ENCODE results near the gene COL6A1. TPM values are rescaled to one million over a fixed set of nuclear protein-coding genes. Genes with fewer than 3 reads are reported as not detected.
A peak's percentile ranks its signal among the peaks of the same experiment; 100 is the strongest.

COL6A1 gene
- total RNA-seq, 1 donor from 2014 or later: 65.5 TPM

DNA sequence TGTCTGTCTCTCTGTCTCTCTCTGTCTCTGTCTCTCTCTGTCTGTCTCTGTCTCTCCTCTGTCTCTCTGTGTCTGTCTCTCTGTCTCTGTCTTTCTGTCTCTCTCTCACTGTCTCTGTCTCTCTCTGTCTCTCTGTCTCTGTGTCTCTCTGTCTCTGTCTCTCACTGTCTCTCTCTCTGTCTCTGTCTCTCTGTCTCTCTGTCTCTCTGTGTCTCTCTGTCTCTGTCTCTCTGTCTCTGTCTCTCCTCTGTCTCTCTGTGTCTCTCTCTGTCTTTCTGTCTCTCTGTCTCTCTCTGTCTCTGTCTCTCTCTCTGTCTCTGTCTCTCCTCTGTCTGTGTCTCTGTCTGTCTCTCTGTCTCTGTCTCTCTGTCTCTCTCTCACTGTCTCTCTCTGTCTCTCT is 873 bp upstream of the COL6A1 start:
- H3K36me3 Mint-ChIP-seq (ENCODE audit: low read depth, unreplicated experiment): peaks cover 11% of the 10 kb centered on the region
- no peaks in the 10 kb centered on the region for H3K9me3 Mint-ChIP-seq (ENCODE audit: unreplicated experiment)
- peaks cover 10% of the 10 kb centered on the region for H3K27me3 Mint-ChIP-seq (ENCODE audit: unreplicated experiment)
- TF ChIP-seq, protein P1, sequence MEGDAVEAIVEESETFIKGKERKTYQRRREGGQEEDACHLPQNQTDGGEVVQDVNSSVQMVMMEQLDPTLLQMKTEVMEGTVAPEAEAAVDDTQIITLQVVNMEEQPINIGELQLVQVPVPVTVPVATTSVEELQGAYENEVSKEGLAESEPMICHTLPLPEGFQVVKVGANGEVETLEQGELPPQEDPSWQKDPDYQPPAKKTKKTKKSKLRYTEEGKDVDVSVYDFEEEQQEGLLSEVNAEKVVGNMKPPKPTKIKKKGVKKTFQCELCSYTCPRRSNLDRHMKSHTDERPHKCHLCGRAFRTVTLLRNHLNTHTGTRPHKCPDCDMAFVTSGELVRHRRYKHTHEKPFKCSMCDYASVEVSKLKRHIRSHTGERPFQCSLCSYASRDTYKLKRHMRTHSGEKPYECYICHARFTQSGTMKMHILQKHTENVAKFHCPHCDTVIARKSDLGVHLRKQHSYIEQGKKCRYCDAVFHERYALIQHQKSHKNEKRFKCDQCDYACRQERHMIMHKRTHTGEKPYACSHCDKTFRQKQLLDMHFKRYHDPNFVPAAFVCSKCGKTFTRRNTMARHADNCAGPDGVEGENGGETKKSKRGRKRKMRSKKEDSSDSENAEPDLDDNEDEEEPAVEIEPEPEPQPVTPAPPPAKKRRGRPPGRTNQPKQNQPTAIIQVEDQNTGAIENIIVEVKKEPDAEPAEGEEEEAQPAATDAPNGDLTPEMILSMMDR (IDR thresholded peaks at IDR 0.05; ENCODE audit: unreplicated experiment): no peak
- H3K4me1 Mint-ChIP-seq (ENCODE audit: unreplicated experiment): peaks cover 9% of the 10 kb centered on the region
- no peak overlapping the region for H3K27ac Mint-ChIP-seq (ENCODE audit: unreplicated experiment)
- DNase-seq (ENCODE audit: low spot score): no peak
- H3K4me3 Mint-ChIP-seq (ENCODE audit: unreplicated experiment): no peak overlapping the region

DNA sequence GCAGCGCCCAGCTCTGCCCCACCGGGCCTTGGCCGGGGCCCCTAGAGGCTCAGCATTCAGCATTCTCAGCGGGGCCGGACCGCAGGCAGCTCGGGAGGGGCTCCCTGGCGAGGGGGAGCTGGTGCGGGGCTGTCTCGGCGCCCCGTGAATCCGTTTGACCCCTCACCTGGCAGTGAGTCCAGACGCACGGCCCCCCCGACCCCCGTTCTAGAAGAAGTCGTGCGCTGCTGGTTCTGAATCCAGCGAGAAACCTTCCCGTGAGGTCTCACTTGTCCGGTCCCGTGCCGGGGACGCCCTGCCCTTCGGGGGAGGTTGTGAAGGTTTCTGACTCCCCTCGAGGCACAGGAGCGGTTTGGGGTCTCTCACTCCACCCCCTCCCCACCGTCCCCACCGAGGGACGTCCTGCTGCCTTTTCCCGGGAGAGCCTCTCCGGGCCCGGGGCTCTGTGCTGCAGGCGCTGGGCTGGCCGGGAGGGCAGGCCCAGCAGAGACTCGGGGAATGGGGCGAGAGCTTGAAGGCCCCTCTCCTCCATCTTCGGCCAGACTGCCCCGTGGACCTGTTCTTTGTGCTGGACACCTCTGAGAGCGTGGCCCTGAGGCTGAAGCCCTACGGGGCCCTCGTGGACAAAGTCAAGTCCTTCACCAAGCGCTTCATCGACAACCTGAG is 655 bp downstream of the COL6A1 start:
- Mint-ChIP-seq H3K36me3 (ENCODE audit: low read depth, unreplicated experiment) (peaks cover 11% of the 10 kb centered on the region), H3K4me3 (ENCODE audit: unreplicated experiment) (peak overlapping the region; percentile 51), H3K9me3 (ENCODE audit: unreplicated experiment) (no peaks in the 10 kb centered on the region), H3K4me1 (ENCODE audit: unreplicated experiment) (peaks cover 4% of the 10 kb centered on the region), H3K27me3 (ENCODE audit: unreplicated experiment) (peaks cover 11% of the 10 kb centered on the region), H3K27ac (ENCODE audit: unreplicated experiment) (no peak overlapping the region)
- DNase-seq (ENCODE audit: low spot score): peak; percentile 34
- TF ChIP-seq, protein P1 (IDR thresholded peaks at IDR 0.05; ENCODE audit: unreplicated experiment): no peak

DNA sequence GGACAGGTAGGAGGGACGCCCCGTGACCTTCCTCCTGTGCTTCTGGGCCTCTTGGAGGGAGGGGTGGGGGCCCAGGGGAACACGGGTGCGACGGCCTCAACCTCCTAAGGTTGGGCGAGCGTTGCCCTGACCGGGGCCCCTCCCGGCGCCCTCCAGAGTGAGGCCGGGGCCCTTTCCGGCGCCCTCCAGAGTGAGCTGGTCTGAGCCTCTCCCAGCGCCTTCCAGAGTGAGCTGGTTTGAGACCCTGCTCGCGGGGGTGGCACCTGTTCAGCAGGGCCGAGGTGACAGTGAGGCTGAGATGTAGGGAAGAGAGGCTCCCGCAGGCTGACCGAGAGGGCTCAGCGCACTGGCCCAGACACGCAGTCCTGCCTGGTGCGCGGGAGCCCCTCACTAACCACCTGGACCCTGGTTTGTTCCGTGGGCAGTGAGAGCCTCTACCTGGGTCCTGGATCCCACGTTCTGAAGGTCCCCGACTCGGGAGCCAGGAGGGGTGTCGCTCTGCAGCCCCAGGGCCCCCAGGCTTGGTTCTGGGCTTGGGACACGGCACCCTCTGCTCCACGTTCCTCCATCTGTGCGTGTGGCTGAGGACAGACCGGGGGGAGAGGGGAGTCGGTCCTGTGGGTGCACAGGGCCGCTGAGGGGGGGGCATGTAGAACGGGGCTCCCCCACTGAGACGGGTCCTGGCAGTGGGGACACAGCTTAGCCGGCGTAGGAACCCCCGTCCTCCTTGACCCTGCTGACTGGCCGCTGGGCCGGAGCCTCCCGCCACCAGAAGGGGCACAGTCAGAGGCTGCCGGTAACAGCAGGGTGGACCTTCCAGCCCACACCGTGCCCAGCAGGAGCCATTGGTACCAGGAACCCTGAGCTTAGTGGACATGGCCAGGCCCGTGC is 1.4 kb downstream of the COL6A1 start:
- no peak overlapping the region for H3K4me3 Mint-ChIP-seq (ENCODE audit: unreplicated experiment)
- no peaks in the 10 kb centered on the region for H3K9me3 Mint-ChIP-seq (ENCODE audit: unreplicated experiment)
- H3K27ac Mint-ChIP-seq (ENCODE audit: unreplicated experiment): no peak overlapping the region
- H3K36me3 Mint-ChIP-seq (ENCODE audit: low read depth, unreplicated experiment): peaks cover 11% of the 10 kb centered on the region
- peaks cover 4% of the 10 kb centered on the region for H3K4me1 Mint-ChIP-seq (ENCODE audit: unreplicated experiment)
- peak; percentile 15 for DNase-seq (ENCODE audit: low spot score)
- TF ChIP-seq, protein P1 (IDR thresholded peaks at IDR 0.05; ENCODE audit: unreplicated experiment): no peak
- H3K27me3 Mint-ChIP-seq (ENCODE audit: unreplicated experiment): peaks cover 12% of the 10 kb centered on the region

DNA sequence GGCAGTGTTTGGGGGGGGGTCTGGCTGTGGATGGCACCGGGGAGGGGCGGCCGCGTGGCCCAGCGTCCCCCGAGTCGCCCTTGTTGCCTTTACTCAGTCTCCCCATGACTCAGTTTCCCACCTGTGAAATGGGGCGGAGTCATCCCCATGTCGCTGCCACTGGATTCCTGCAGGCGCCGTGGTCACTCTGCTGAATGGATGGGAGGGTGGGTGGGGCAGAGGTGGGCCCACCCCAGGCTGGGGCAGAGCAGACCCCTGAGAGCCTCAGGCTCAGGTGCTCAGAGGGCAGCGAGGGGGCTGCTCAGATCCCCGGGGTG is 2.0 kb downstream of the COL6A1 start:
- Mint-ChIP-seq H3K27ac (ENCODE audit: unreplicated experiment) (no peak overlapping the region), H3K36me3 (ENCODE audit: low read depth, unreplicated experiment) (peaks cover 11% of the 10 kb centered on the region), H3K27me3 (ENCODE audit: unreplicated experiment) (peaks cover 12% of the 10 kb centered on the region), H3K4me3 (ENCODE audit: unreplicated experiment) (no peak overlapping the region), H3K4me1 (ENCODE audit: unreplicated experiment) (peaks cover 4% of the 10 kb centered on the region), H3K9me3 (ENCODE audit: unreplicated experiment) (no peaks in the 10 kb centered on the region)
- DNase-seq (ENCODE audit: low spot score): no peak
- TF ChIP-seq, protein P1 (IDR thresholded peaks at IDR 0.05; ENCODE audit: unreplicated experiment): no peak

Data from endothelial cell (in vitro differentiated cells).